ENCODE results near the gene CSPG5.

CSPG5 gene

DNA sequence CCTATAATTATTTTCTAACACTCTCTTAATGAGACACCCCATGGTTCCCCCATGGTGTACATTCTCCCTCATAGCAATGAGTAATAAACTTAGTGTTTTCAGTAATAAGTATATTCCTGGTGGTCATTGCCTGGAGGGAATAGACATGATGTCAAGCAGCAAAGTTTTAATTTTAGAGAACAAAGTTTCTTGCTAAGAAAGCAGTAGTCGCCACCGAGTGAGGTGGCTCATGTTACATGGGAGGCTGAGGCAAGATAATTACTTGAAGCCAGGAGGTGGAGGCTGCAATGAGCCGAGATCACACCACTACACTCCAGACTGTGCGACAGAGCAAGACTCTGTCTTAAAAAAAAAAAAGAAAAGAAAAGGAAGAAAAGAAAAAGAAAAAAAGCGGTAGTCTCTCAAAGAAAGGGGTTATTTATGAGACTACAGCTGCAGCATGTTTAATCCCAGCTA is 62.8 kb downstream of the CSPG5 start:
- TF ChIP-seq, protein P1, sequence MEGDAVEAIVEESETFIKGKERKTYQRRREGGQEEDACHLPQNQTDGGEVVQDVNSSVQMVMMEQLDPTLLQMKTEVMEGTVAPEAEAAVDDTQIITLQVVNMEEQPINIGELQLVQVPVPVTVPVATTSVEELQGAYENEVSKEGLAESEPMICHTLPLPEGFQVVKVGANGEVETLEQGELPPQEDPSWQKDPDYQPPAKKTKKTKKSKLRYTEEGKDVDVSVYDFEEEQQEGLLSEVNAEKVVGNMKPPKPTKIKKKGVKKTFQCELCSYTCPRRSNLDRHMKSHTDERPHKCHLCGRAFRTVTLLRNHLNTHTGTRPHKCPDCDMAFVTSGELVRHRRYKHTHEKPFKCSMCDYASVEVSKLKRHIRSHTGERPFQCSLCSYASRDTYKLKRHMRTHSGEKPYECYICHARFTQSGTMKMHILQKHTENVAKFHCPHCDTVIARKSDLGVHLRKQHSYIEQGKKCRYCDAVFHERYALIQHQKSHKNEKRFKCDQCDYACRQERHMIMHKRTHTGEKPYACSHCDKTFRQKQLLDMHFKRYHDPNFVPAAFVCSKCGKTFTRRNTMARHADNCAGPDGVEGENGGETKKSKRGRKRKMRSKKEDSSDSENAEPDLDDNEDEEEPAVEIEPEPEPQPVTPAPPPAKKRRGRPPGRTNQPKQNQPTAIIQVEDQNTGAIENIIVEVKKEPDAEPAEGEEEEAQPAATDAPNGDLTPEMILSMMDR (IDR thresholded peaks at IDR 0.05): no peak
- H3K27ac ChIP-seq: no peak overlapping the region
- no peak for DNase-seq (ENCODE audit: low spot score)
- H3K4me3 ChIP-seq: no peak overlapping the region

DNA sequence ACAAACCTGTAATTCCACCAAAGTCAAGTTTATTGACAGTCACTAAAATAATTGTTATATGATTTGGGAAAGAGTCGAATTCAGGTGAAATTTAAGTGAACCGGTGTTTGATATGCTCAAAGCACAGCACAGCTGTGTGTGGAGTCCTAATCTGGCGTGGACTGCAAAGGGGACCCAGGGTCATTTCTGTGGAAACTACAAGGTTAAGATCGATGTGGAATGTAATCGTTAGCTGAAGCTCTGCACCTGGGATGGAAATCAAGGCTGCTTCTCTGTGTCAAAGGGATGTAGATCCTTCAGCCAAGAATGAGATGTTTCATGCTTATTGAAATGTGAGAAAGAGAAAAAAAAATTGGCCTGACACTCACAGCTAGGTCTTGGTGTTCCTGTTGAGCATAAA is 63.6 kb downstream of the CSPG5 start:
- H3K27ac ChIP-seq: no peak overlapping the region
- no peak overlapping the region for H3K4me3 ChIP-seq
- no peak for DNase-seq (ENCODE audit: low spot score)
- TF ChIP-seq, protein P1 (IDR thresholded peaks at IDR 0.05): no peak

DNA sequence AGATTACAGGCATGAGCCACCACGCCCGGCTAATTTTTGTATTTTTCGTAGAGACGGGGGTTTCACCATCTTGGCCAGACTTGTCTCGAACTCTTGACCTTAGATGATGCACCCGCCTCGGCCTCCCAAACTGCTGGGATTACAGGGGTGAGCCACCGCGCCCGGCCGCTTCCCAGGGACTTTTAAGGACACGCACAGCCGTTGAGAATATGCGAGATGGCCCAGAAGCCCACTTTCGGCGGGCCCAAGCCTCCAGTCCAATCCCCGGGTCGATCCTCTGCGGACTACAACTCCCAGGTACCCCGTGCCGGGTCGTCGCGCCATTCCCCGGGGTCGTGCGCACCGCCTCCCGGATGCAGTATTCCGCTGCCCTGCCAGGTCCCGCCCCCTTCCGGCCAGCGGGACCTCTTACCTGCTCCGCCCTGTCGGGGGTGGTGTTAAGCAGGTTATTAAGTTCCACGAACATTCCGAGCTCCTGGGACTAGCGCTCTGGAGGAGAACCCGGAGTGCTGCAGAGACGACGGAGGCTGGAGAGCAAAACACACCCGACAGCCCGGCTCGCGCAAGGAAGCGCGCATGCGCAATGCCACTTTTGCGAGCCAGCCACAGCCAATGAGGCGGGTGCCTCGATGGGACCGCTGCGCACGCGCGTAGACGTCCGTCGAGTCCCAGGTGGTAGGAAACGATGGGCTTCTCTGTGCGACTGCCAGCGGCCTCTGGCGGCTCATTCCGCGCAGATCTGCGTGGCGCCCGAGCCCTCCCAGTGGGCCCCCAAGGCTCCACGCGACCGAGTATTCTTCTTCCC is 65.3 kb downstream of the CSPG5 start, which contains the start of gene ELP6:
Gene ELP6 (minus strand): TSS at position 588 of the 805 bp plus-strand sequence. CDS start 122 bp downstream, at position 466.
- DNase-seq (ENCODE audit: low spot score): peak; percentile 97
- peak within 1 kb of the TSS; percentile 95 to 97 for H3K27ac ChIP-seq
- TF ChIP-seq, protein P1 (IDR thresholded peaks at IDR 0.05): no peak

GRCh38 chr3:47512416-47513124 is 66.1 kb downstream of the CSPG5 start:
- no peak for DNase-seq (ENCODE audit: low spot score)

More for the DNA sequence above, 65.3 kb downstream of the CSPG5 start, which contains the start of gene ELP6:
- H3K4me3 ChIP-seq: peak within 1 kb of the TSS; percentile 88

More at GRCh38 chr3:47512416-47513124, 66.1 kb downstream of the CSPG5 start:
- TF ChIP-seq, protein P1 (IDR thresholded peaks at IDR 0.05): no peak
- H3K4me3 ChIP-seq: peak overlapping the region; percentile 88
- peak overlapping the region; percentile 95 to 97 for H3K27ac ChIP-seq
